ENCODE data around the gene NXT2. TPM values are rescaled to one million over a fixed set of nuclear protein-coding genes. Genes with fewer than 3 reads are reported as not detected.
"Not testable (repeated sequence)": the region's sequence is repeated elsewhere in the genome, so short reads cannot be mapped to it uniquely, and the experiment has no call there.

The NXT2 gene
- total RNA-seq, 1 experiment from 2014 or later = 14.3 TPM

GRCh38 chrX:109537324-109537665 lies 651 bp downstream of the NXT2 start:
- POLR2A ChIA-PET = no interaction called here
- intact Hi-C loops (cut with micrococcal nuclease) = no loop called here
- no peak for DNase-seq (ENCODE audit: low read depth, low spot score)
- peak overlapping the region; percentile 68 for H3K4me2 ChIP-seq (ENCODE audit: low read length)
- no peak for TF ChIP-seq REST (IDR thresholded peaks at IDR 0.05; ENCODE audit: low read depth)
- TF ChIP-seq SP1 (IDR thresholded peaks at IDR 0.05; ENCODE audit: low read depth) = no peak
- peak; percentile 46; the same call in 1 of the 2 replicates for TF ChIP-seq CEBPB (IDR thresholded peaks at IDR 0.05; ENCODE audit: low read depth)
- no peak overlapping the region for H2AFZ ChIP-seq (ENCODE audit: low read depth, low read length, poor library complexity, severe bottlenecking)
- H3K9me2 ChIP-seq (ENCODE audit: insufficient read depth) = no peaks in the 10 kb centered on the region
- no peaks in the 10 kb centered on the region for H3K36me3 ChIP-seq (ENCODE audit: control insufficient read depth in 1 of 2, insufficient read depth in 2 of 2, low read length in 2 of 2)
- H4K20me1 ChIP-seq (ENCODE audit: insufficient read depth) = no peaks in the 10 kb centered on the region
- peak; percentile 24 for ATAC-seq
- RAD21 ChIA-PET (ENCODE audit: low non-redundant PET in 1 of 2, low total read pairs in 2 of 2, uncharacterized antibody in 2 of 2, unreplicated experiment in 2 of 2) = no interaction called here
- H3K4me3 ChIP-seq (replicated peaks in 1 of 2; ENCODE audit: low read depth in 1 of 2, low read length in 2 of 2) = peak overlapping the region; percentile 56 to 58
- peak overlapping the region; percentile 70 for H3K9ac ChIP-seq (ENCODE audit: low read length)
- peaks cover 2 to 16% of the 10 kb centered on the region in 2 experiments; a peak in 2 of 4 replicates for H3K4me1 ChIP-seq (ENCODE audit: control insufficient read depth in 1 of 2, insufficient read depth in 2 of 2, low read length in 2 of 2)
- H3K79me2 ChIP-seq (ENCODE audit: insufficient read depth, low read length) = no peaks in the 10 kb centered on the region
- H3K27me3 ChIP-seq (ENCODE audit: insufficient read depth, low read length) = no peaks in the 10 kb centered on the region
- H3K9me3 ChIP-seq (ENCODE audit: control insufficient read depth in 1 of 2, insufficient read depth in 1 of 2, low read depth in 1 of 2, low read length in 2 of 2) = no peaks in the 10 kb centered on the region
- BruUV-seq (replicated peaks) = no TSS peak
- H3K27ac ChIP-seq (ENCODE audit: low read depth, low read length) = peak overlapping the region; percentile 74
- CTCF ChIA-PET = interaction anchor here (0.7 kb wide), 1 partner anchor 320 kb away, joined by 3 read pairs; no protein-coding TSS in a partner anchor

- ATAC-seq; H3K79me2 ChIP-seq (ENCODE audit: insufficient read depth, low read length); H3K36me3 ChIP-seq (ENCODE audit: control insufficient read depth in 1 of 2, insufficient read depth in 2 of 2, low read length in 2 of 2); POLR2A ChIA-PET; CTCF ChIA-PET; BruUV-seq (replicated peaks); H3K4me3 ChIP-seq (replicated peaks in 1 of 2; ENCODE audit: low read depth in 1 of 2, low read length in 2 of 2); H3K9me3 ChIP-seq (ENCODE audit: control insufficient read depth in 1 of 2, insufficient read depth in 1 of 2, low read depth in 1 of 2, low read length in 2 of 2); H3K9ac ChIP-seq (ENCODE audit: low read length); RAD21 ChIA-PET (ENCODE audit: low non-redundant PET in 1 of 2, low total read pairs in 2 of 2, uncharacterized antibody in 2 of 2, unreplicated experiment in 2 of 2); H3K27me3 ChIP-seq (ENCODE audit: insufficient read depth, low read length); DNase-seq (ENCODE audit: low read depth, low spot score); H3K9me2 ChIP-seq (ENCODE audit: insufficient read depth); H2AFZ ChIP-seq (ENCODE audit: low read depth, low read length, poor library complexity, severe bottlenecking); H3K27ac ChIP-seq (ENCODE audit: low read depth, low read length); H4K20me1 ChIP-seq (ENCODE audit: insufficient read depth); intact Hi-C loops (cut with micrococcal nuclease); H3K4me2 ChIP-seq (ENCODE audit: low read length): not testable (repeated sequence)
- peaks cover 2 to 11% of the 10 kb centered on the region in 2 experiments; a peak in 2 of 4 replicates for H3K4me1 ChIP-seq (ENCODE audit: control insufficient read depth in 1 of 2, insufficient read depth in 2 of 2, low read length in 2 of 2)
Measured at GRCh38 chrX:109539007-109539406, 2.4 kb downstream of the NXT2 start.

Data from HCT116 (cell line).